GM21717 (cell line): ENCODE results near the gene GCSAM.
A peak's percentile ranks its signal among the peaks of the same experiment; 100 is the strongest.

Experiments
- ATAC-seq: cut with Tn5 transposase; IDR thresholded peaks from one replicate; pipeline ENCODE4 v1.9.1; 2021; ENCODE audit warnings: mild to moderate bottlenecking, moderate library complexity; ENCODE audit not compliant: unreplicated experiment

GCSAM gene

DNA sequence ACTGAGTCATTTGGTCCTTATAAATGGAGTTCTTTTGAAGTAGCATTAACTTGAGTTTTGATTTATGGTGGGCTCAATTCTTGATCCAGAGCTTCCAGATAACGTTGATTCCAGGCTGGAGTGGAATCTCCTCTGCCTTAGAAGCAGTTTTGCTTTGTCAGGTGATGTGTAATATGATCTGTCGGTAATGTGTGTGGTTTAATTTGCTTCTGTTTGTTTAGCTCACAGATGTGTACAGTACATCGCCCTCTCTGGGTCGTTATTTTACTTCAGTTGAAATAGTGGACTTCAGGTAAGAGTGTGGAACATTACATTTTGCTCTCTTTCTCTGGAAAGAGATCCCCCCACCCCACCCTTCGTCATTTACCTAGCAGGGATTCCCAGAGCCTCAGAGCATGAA is 23.7 kb downstream of the GCSAM start:
- ATAC-seq, result no peak

DNA sequence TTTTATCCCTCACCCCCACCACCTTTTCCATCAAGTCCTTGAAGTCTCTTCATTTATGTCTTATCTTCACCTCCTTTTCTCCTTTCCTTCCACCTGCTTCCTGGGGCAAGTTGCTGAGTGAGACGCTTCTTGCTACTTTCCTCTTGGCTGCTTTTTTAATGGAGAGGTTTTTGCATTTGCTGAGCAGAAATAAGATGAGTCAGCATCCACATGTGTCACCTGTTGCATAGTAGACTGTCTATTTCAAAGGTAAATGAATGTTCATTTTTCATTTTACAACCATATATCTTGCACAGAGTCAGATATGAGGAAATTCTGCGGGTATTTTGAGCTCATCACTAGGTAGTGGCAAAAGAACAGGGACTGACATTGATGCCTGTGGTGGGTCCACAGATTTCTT is 28.3 kb downstream of the GCSAM start:
- ATAC-seq, result no peak

DNA sequence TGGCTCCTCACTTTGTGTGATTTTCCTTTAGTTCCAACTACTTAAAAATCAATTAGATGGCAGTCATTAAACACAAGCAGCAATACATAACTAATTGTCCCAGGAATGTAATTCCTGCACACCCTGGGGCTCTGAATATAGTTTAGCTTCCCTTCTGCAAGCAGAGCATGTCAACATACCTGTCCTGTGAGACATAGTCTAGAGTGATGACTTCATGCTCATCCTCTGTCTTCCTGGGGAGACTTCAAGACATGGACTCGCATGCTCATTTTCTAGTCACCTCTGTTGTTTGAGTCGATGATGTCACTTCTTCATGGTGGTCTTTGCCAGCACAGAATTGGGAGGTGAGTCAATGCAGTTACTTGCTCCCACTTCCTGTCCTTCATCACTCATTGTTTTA is 31.1 kb downstream of the GCSAM start:
- no peak for ATAC-seq

DNA sequence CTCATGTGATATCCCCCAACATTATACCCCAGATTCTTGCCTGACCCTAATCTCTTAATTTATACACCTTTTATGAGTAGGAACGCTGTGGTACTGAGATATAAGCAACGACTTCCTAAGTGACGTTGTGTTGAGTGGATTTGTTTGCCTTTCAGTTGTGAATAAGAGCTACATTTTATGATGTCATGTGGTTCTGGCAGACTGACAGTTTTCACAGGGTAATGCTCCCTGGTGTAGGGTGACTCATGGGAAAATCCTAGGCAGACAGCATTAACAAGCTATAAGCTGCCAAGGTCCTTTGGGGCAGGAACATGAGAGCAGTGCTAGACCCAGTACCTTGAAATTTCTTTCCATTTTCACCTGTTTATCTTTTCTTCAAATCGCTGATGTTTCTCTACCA is 35.7 kb downstream of the GCSAM start:
- ATAC-seq, result no peak

DNA sequence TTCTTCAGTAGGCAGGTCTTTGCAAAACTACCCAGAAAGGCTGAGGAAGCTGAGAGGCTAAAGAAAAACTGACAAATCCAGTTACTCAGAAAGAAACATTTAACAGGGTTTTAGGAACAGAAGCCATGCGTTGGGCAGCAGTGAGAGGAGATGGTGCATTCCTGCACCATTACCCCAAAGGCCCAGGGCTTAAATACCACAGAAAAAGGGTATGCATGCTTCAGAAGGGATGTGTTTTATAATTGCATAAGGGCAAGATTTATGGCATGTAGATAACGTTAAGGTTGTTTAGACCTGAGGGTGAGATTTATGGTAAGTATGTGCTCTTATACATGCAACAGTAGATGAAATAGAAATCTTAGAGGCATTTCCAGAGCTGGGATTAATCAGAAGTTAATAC is 36.9 kb downstream of the GCSAM start:
- ATAC-seq, result no peak

DNA sequence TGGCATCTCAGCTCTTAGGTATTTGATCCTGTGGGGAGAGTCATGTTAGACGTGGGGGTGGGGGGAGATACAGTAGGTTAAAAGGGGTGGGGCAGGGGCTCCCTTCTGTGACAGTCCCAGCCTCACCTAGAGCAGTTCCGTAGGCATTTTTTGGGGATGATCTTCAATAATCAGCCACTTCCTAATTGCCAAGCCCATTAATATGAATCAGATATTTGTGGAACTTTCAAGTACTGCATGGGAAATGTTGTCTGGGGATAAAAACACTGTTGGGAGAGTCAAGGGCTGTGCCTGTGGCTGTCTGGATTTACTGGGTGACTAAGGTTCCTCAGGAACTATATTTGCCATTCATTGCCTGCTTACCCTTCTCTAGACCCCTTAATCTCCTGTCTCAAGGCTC is 37.3 kb downstream of the GCSAM start:
- ATAC-seq, result no peak

DNA sequence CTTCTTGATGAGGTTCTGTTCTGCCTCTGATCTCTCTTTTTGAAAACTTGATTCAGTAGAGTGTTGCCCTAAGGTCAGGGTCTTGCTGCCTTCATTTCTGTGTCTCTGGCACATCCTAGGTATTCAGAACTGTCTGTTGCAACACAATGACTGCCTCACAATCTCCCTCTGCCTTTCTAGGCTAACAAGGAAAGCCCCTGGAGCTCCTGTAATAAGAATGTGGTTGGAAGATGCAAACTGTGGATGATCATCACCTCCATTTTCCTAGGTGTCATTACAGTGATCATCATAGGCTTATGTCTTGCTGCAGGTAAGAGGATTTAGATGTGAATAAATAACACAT is 39.9 kb downstream of the GCSAM start:
- ATAC-seq, result no peak

DNA sequence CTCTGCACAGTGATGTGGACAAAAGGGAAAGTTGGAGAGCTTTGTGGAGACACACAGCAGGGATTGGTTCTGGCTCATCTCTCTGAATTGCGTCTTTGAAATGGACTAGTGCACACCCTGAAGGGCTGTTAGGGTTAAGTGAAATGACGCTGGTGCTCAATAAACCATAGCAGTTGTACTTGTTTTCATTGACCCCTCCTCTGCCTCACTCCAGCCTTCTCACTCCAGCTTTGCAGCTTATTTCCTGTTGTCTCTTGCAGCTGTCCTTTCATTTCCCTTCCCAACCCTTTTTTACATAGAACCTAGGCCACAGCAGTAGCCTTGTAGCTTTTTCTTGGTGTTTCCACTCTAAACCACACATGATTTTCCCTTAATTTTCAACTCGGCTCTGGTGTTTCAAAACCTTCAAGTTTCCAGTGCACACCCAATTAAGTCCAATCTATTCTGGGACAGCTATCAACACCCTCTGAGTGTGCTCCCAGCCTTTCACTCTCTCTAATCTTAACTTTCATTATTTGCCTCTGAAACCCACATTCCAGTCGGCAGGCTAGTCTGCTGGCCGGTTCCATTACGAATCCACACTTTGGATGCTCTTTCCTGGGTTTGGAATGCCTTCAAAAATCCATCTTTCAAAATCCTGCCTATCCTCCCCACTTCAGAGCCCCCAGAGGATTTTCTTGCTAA is 40.4 kb downstream of the GCSAM start:
- no peak for ATAC-seq

DNA sequence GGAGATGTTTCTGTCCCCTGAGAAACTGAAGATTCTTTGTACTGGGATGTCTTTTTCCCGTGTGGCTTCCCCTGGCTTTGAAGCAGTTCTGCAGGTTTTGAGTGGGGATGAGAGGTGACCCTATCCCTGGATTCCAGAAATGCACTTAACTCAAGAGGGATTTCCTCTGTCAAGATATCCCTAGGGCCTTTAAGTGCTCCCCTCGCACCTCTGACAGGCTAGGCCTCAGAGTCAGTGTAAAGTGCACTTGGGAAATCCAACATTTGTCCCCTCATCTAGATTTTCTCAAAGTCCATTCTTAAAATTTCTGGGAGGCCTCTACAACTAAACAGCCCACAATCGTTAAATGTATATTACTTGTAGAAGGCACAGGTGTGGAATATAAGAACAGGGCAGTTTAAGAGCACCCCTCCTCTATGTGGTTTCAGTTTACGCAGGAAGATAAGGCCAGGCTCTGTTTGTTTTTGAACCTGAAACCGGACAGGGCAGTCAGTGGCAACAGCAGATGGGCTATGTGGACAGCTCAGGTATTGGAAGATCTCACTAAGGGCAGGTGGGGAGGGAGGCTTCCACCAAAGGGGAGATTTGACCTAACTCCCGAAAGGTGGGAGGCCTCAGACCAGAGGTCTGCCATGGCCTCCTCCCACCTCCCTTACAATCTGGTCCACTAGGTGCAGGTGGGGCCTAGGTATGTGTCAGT is 42.0 kb downstream of the GCSAM start:
- ATAC-seq, result no peak

DNA sequence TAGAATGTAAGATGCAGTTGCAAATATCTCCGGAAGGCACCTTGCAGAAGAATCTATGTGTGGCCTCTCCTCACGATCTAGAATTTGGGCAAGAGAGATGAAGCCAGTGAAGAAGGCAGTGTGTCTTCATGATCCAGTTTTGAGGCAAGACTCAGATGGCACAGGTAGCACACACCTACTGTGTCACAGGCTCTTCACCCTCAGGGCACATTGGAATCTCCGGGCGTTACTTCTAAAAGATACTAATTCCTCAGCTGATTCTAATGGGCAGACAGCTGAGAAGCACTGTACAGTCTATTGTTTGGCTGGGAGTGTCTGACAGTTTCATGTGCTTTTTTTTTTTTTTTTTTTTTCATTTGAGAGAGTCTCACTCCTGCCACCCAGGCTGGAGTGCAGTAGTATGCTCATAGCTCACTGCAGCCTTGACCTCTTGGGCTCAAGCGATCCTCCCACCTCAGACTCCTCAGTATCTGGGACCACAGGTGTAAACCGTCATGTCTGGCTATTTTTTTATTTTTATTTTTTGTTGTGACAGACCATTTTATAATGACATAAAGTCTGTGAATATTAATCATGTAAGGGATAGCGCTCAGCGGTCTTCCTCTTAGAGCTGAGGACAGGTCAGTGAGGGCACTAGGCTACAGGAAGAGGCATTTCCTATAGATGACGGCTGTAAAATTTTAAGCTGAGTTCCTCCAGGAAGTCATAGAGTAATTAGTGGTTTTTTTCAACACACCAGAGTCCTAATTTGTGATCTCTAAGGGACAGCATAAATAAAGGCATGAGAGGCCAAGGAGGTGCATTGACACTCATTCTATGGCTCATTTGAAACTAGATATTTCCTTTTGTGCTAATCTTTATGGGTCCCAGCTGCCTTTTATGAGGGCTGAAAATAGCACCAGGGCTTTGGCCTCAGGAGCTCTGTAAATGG is 42.8 kb downstream of the GCSAM start:
- no peak for ATAC-seq

DNA sequence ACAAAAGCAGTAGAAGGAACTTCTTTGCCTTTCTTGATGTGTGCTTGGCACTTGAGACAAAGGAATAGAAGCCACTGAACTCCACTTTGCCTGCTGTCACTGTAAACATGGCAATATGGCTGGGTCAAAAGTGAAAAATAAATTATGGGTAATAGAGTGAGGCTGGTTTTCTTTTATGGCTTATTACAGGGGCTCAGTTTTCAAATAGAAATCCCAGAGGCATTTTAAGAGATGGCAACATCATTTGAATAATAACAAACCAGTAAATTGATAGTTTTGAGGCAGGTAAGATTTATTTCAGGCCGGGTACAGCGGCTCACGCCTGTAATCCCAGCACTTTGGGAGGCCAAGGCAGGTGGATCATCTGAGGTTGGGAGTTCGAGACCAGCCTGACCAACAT is 44.1 kb downstream of the GCSAM start:
- ATAC-seq, result no peak

DNA sequence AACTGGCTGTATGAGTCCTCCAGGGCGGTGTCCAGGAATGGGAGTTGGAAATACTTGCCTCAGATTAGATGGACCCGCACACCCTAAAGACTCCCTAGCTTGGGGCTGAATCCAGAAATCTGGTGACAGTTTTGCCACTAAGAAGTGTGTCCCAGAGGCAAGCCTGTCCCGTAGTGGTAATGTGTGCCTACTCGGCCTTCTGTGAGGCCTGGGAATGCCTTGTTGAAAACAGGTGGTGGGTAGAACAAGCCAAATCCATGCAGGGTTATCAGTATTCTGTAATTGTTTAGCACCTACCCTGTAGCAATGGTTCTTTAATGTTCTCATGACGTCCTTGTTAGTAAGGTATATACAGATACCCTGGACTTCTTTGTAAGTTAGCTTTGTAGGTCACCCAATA is 45.3 kb downstream of the GCSAM start:
- no peak for ATAC-seq

DNA sequence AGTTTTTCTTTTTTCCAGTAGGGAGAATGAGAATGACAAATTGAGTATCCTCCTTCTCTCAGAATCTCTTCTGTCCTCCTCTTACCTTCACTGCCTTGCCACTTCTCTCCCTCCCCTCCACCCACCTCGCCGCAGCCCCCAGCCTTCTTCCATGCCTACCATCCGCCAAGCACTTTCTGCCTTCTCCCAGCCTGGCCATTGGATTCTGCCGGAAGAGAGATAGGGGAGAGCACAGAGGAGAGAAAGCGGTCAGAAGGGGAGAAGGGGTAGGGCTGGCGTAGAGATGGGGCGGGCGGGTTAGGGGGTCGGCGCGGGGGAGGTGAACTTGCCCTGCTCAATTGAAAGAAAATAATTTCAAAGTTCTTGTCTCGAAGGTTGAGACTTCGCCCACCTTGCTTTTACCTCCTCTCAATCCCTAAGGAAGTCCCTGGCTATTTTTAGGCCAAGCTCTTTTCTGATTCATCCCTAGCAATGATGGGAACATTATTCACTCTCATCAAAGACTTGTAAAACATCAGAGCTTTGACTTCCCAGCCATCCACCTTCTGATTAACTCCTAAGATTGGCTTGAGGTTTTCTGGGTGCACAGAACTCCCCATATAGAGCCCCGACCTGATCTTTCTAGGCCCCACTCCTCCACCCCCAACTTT is 46.0 kb downstream of the GCSAM start:
- no peak for ATAC-seq

DNA sequence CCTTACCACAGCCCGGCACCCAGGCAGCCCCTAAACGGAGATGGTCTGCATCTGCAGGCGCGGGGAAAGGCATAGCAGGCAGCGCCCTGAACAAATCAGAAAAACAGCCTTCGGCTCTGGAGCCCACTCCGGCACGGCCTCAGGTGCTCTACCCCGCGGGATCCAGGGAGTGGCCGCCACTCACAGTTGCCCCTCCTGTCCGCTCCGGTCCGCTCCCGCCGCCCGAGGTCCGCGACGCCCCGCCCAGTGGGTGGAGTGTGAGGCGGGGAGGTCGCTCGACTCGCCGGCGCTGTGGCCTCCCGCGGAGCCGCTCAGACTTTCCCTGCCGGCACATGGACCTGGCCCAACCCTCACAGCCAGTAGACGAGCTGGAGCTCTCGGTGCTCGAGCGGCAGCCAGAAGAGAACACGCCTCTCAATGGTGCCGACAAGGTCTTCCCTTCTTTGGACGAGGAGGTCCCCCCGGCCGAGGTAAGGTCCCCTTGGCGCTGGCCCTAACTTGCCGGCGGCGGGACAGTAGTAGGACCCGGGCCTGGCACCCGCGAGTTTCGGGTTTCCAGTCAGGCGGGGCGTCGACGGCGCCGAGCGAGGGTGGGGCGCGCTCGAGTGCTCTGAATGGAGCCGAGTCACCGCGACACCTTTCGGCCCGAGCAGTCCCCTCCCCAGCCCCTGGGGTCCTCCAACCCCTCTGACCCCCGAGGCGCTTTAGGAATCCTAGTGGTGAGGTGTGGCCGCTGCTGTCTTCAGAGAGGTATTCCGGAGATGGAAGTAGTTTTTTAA is 46.8 kb downstream of the GCSAM start, which contains the start of gene C3orf52:
TSS of gene C3orf52 (plus strand) at position 314 of the 779 bp plus-strand sequence. CDS start at position 333, 19 bp downstream.
- peak; percentile 88 for ATAC-seq

DNA sequence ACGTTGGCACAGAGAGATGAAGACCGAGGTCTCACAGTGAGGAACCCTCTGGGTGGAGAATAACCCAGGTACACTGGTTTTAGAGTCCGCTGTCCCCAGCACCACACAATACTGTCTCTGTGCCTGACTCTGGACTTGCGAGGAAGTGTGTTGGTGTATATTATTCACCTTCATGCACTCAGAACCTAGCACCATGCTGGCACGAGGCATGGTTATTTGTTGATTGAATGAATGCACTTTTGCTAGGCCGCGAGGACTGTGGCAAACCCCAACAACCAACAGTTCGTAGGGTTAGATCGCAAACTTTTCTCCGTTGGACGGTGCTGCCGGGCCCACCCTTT is 47.3 kb downstream of the GCSAM start:
- ATAC-seq, result no peak

DNA sequence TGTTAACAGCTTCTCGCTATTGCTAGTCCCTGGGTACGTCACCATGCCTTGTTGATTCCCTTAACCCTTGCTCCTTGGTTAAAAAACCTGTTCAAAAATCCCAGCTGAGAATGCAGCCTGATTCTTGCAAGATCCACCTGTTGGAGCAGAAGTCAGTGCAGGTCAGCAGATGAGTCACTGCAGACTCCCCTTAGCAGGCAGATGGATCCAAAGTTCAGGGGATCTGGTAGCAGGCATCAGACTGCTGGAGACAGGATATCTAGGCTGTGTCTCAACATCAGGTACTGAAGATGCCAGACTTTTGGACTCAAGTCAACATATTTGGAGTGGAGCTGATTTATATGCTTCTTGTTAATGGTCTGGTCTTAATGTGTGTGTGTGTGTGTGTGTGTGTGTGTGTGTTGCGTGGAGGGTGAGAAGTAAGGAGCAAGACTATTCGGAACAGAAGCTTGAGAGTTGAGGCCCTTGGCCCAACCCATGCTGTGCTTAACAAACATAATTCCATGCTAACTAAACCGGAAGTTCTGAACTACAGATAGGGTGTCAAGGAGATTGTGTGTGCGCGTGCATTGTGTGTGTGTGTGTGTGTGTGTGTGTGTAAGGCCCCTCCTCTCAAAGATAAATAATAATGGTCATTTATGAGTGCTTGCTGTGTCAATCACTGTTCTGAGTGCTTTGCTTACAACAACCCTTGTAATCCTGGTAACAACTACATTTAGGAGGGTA is 47.9 kb downstream of the GCSAM start:
- ATAC-seq, result no peak

DNA sequence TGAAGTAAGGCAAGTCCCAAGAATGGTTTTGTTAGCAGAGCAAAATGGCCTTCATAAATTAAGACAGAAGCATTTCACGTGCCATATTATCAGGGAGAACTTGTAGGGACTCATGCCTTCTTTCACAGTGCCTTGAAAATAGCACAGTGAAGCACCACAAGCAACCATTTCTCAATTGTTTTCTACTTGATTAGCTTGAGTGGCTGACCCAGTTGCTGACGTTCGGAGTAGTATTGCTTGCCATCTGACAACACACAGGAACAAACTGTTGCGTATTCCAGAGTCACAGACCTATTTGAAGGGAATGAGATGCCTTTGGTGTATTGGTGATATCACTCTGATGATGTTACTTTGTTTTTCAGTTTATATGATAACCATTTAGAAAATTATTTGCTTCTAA is 49.8 kb downstream of the GCSAM start:
- ATAC-seq, result no peak

DNA sequence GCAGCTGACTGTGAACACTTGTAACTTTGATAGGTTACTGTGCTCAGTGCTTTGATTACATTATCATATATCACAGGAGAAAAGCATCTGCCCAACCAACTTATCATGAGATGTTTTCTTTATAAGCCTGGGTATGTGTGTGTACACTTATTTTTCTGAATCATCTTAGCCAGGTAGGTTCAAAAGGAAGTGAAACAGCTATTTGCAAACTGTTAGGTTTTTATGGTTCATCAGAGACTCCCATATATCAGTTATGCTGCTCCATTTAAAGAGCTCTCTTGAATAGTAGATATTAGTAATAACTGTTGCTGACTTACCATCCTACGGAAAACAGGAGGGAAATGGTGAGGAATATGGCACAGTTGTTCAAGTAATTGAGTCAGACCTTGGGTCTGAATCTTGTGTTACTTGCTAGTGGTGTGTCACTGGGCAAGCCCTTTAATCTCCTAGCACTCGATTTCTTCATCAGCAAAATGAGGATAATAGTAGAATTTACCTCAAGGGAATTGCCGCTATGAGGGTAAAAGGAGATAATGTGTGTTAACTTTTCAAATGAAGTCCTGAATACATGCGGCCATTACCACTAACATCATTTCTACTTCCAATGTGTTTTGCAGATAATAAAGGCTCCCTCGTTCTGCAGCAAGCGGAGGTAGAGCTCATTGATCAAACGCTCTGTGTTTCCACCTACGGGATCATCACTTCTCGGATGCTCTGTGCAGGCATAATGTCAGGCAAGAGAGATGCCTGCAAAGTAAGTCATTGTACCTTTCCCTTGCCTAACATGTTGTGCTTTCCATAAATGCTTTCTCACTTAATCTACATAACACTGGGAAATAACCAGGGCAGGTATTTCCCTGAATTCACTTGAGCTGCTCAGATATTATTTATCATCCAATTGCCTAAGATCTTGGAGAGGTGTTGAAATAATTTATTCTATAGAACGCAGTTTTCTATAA is 54.6 kb downstream of the GCSAM start:
- ATAC-seq, result no peak
